ENCODE measurements around the gene CYP27C1. TPM values are rescaled to one million over a fixed set of nuclear protein-coding genes. Genes with fewer than 3 reads are reported as not detected.
A peak's percentile ranks its signal among the peaks of the same experiment; 100 is the strongest.

CYP27C1 gene
- total RNA-seq, 1 donor from 2014 or later: 3.0 TPM

GRCh38 chr2:127205218-127206125 lies 14.6 kb downstream of the CYP27C1 start:
- DNase-seq (ENCODE audit: low spot score): peak; percentile 44
- peak overlapping the region; percentile 57 for H3K27ac Mint-ChIP-seq
- no peak overlapping the region for H3K4me3 Mint-ChIP-seq

GRCh38 chr2:127201452-127201851 lies 18.6 kb downstream of the CYP27C1 start:
- H4K20me1 ChIP-seq (ENCODE audit: low read depth): no peaks in the 10 kb centered on the region
- H3K9me3 ChIP-seq (ENCODE audit: low read depth): peaks cover 2% of the 10 kb centered on the region
- no peaks in the 10 kb centered on the region for H3K27me3 ChIP-seq
- peaks cover 10% of the 10 kb centered on the region for H3F3A ChIP-seq (ENCODE audit: low read depth)
- Mint-ChIP-seq H3K4me1 (no peaks in the 10 kb centered on the region), H3K9me3 (no peaks in the 10 kb centered on the region), H3K27me3 (ENCODE audit: insufficient read depth, low read depth) (peaks cover 2% of the 10 kb centered on the region), H3K4me3 (no peak overlapping the region), H3K36me3 (peaks cover 5% of the 10 kb centered on the region), H3K27ac (peak overlapping the region; percentile 37)
- TF ChIP-seq EZH2phosphoT487 (IDR thresholded peaks at IDR 0.05) (no peak), EZH2 (IDR thresholded peaks at IDR 0.05) (no peak), CTCF (IDR thresholded peaks at IDR 0.05) (no peak)
- no peak overlapping the region for H3K4me2 ChIP-seq
- DNase-seq (ENCODE audit: low spot score): no peak
- H3K4me3 ChIP-seq: no peak overlapping the region
- no peak overlapping the region for H3K9ac ChIP-seq
- no peak overlapping the region for H2AFZ ChIP-seq (replicated peaks)
- peaks cover 8% of the 10 kb centered on the region for H3K79me2 ChIP-seq (ENCODE audit: low read depth)
- H3K27ac ChIP-seq: no peak overlapping the region
- H3K36me3 ChIP-seq: peaks cover 10% of the 10 kb centered on the region
- H3K4me1 ChIP-seq: peaks cover 9% of the 10 kb centered on the region

More at GRCh38 chr2:127205218-127206125, 14.6 kb downstream of the CYP27C1 start:
- H3K9me3 ChIP-seq (ENCODE audit: low read depth): no peaks in the 10 kb centered on the region
- Mint-ChIP-seq H3K4me1 (peaks cover 3% of the 10 kb centered on the region), H3K27me3 (ENCODE audit: insufficient read depth, low read depth) (peaks cover 3% of the 10 kb centered on the region), H3K9me3 (peaks cover 6% of the 10 kb centered on the region), H3K36me3 (no peaks in the 10 kb centered on the region)
- H3K27me3 ChIP-seq: no peaks in the 10 kb centered on the region
- H3K4me2 ChIP-seq: peak overlapping the region; percentile 27
- peak overlapping the region; percentile 50 for H2AFZ ChIP-seq (replicated peaks)
- H3K36me3 ChIP-seq: no peaks in the 10 kb centered on the region
- H4K20me1 ChIP-seq (ENCODE audit: low read depth): no peaks in the 10 kb centered on the region
- TF ChIP-seq EZH2 (IDR thresholded peaks at IDR 0.05): no peak
- TF ChIP-seq CTCF (IDR thresholded peaks at IDR 0.05): no peak
- TF ChIP-seq EZH2phosphoT487 (IDR thresholded peaks at IDR 0.05): no peak
- H3K4me1 ChIP-seq: peaks cover 26% of the 10 kb centered on the region
- H3K79me2 ChIP-seq (ENCODE audit: low read depth): peaks cover 46% of the 10 kb centered on the region
- no peak overlapping the region for H3K4me3 ChIP-seq
- H3K27ac ChIP-seq: no peak overlapping the region
- peaks cover 5% of the 10 kb centered on the region for H3F3A ChIP-seq (ENCODE audit: low read depth)
- no peak overlapping the region for H3K9ac ChIP-seq

GRCh38 chr2:127200962-127201361 lies 19.1 kb downstream of the CYP27C1 start:
- no peak for DNase-seq (ENCODE audit: low spot score)
- no peak overlapping the region for H3K27ac Mint-ChIP-seq
- TF ChIP-seq CTCF (IDR thresholded peaks at IDR 0.05) (no peak), EZH2 (IDR thresholded peaks at IDR 0.05) (no peak), EZH2phosphoT487 (IDR thresholded peaks at IDR 0.05) (no peak)
- peaks cover 10% of the 10 kb centered on the region for H3K36me3 ChIP-seq
- no peak overlapping the region for H3K4me3 ChIP-seq
- H3K27ac ChIP-seq: no peak overlapping the region
- no peak overlapping the region for H3K4me2 ChIP-seq
- H3K4me1 Mint-ChIP-seq: no peaks in the 10 kb centered on the region
- H3K27me3 ChIP-seq: no peaks in the 10 kb centered on the region
- H3K9me3 ChIP-seq (ENCODE audit: low read depth): peaks cover 6% of the 10 kb centered on the region
- H3K9ac ChIP-seq: no peak overlapping the region
- H3K4me1 ChIP-seq: peaks cover 9% of the 10 kb centered on the region
- peaks cover 10% of the 10 kb centered on the region for H3F3A ChIP-seq (ENCODE audit: low read depth)
- H3K4me3 Mint-ChIP-seq: no peak overlapping the region
- peaks cover 4% of the 10 kb centered on the region for H3K79me2 ChIP-seq (ENCODE audit: low read depth)
- no peak overlapping the region for H2AFZ ChIP-seq (replicated peaks)
- peaks cover 5% of the 10 kb centered on the region for H3K36me3 Mint-ChIP-seq
- peaks cover 3% of the 10 kb centered on the region for H3K9me3 Mint-ChIP-seq
- no peaks in the 10 kb centered on the region for H4K20me1 ChIP-seq (ENCODE audit: low read depth)
- H3K27me3 Mint-ChIP-seq (ENCODE audit: insufficient read depth, low read depth): peaks cover 2% of the 10 kb centered on the region
